Stimulated activated CD4-positive, alpha-beta T cell treated with anti-CD3 and anti-CD28 coated beads, Interleukin-2, amount 100 ng/mL, for 24 hours (primary cell): ENCODE data around the gene MAML3.

Source experiments
- DNase-seq, 2 donors: peaks; one replicate each; pipeline ENCODE4 v3.0.0-alpha.2; 2020

Gene MAML3

DNA sequence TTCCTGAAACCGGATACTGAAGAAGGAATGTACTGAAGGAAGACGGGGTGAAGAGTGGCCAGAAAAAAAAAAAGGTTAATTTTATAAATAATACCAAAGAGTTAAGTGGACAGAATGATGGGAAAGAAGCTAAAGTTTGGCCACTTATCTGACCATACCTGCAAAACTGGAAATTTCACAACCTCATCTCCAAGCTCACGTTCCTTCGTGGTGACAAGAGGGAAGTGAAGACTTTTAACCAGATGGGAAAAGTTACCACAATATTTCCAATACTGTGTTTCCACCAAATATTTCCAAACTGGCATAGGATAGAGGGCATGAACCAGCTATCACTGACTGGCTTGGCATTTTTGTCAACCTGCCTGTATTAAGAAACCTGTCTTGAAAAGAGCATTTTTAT is 56.4 kb downstream of the MAML3 start:
- no peak for DNase-seq

DNA sequence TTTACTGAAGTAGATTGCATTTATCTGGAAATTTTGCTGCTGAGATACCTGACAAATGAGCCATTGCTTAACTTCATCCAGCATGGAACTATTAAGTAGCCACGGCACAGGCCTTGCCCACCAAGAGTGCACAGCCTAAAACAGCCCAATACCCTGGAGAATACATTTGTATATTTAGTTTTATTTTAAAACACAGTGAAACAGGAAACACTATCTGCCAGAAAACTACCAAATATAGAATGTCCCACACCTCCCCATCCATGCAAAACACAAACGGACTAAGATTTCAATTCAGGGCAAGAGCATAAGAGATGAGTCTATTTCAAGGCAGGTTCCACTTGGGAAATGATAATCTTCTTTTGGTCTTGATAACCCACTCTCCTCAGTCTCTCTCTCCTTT is 57.1 kb downstream of the MAML3 start:
- DNase-seq = no peak

DNA sequence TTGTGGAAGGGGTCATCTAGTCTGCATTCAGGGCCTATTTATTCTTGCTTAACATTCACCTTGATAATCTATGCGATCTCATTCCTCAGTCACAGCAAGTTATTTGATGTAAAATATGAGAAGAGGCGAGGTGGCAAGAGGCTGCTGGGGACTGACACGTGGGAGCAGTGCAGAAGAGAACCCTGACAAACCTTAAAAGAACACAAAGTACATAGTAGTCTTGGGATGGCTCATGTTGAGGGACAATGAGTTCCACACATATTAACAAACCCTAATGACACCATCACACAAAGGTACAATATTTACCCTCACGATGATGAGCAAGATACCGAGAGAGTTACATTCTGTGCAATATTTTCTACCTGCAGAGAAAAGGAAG is 57.5 kb downstream of the MAML3 start:
- DNase-seq = no peak

DNA sequence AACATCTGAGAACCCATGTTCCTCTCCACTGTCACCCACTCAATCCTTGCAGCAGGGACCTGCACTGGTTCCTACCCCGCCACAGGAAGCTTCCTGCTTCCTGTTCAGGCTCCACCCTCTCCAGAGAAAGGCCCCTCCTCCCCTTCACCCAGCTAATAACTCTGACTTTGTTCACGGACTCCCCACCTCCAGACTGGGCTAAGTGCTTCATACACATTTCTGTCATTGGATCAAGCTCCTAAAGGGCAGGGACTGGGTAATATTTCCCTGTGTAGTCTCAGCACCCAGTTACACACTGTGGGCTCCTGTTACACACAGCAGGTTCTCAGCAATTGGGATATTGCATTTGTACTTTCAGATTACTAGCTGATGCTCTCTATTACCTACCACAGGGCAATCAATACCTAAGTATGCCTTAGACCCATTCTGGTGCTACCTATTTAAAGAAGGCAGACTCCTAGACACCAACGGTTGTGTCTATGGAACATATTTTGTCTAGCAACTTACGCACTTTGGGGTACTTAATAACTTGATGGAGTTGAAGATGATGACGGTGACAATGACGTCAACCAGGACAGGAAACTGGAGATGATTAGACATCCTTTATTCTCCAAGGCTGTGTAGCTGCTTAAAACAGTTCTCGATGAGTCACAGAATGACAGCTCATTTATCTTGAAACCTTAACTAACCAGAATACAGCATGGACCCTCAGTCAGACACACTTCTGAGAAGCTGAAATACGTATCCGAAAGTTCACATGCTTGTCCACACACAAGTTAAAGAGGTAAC is 58.1 kb downstream of the MAML3 start:
- DNase-seq = peak; percentile 59 to 65

DNA sequence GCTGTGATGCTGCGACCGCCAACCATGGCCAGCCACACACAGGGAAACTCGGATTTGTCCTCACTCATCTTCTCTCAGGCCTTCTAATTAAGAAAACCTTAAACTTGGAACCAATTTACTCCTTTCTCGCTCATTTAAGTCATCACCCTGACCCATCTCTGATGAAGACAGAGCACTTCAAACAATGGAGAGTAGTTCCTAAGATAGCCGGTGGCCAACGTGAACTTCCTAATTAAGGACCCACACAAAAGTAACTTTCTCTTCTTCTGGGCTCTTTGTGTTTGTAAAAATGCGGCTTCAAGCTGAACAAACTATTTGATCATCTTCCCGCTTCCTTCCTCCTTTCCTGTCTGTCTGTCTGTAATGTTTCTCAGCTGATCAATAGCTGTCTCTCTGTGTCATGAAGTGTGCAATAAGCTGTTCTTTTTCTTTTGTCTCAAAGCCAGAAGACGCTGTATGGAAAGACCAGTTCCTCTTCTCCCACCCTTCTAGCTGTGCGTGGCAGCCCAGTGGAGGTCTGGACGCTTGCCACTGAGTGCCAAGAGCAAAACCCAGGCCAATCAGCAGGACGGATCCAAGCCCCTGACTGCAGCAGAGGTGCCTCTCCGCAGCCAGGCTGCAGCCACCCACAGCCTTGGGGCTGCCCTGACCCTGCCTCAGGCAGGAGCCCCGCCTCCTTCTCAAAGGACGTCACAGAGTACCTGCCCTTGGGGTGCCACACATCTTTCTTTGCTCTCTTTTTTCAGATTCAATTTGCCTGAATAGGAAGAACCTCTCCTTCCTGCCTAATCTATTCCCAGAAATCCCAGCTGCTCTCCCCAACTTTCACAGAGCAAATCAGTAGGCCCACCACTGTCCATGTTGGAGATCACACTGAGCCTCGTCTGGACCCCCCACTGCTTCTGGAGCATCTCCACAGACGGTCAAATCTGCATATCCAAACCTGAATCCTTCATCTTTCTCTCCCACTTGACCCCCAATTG is 59.3 kb downstream of the MAML3 start:
- peak; percentile 48 to 69 for DNase-seq

DNA sequence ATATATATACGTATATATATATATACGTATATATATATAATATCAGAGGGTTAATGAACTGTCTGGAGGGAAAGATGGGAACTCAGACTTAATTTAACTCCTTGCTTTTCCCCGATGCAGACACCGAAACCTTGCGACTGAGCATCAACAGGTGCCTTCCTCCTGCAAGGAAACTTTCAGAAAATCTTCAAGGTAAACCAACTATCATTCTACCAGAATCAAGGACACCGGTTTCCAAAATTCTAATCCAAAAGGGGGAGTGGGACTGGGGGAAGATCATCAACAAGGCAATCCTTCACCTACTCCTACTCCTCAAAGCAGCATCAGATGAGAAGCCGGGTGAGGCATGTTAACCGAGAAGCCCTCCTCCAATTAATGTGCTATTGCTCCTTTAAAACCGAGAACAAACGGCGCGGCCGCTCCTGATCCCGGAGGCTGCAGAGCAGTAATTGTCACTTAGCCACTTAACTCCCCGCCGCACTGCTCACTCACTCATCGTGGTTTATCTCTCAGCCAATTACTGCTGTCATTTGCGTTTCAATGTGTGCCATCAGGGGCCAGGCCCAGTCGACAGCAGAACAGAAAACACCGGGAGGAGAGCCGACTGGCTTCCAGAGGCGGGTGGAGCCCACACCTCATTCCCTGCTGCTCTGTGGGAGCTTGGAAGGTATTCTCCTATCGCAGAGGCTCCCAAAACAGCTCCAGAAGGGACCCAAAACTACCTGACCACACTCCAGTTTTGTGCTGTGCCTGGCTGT is 61.7 kb downstream of the MAML3 start:
- no peak for DNase-seq

DNA sequence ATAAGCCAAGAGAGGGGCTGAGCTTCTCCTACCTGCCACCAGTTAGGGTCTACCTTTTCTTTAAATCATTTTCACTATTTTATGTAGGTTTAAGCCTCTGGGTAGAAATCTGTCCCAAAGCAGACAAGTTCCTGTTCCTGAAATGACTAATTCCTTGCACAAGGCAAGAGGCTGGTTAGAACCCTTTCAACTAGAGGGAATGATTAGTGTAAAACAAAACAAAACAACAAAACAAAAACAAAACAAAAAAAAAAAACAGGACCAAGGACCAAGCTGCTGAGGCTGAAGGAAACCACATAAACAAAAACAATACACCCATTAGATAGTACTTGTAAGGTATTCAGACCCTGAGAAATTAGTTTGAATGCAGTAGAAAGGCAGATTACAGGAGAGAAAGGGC is 62.7 kb downstream of the MAML3 start:
- no peak for DNase-seq

DNA sequence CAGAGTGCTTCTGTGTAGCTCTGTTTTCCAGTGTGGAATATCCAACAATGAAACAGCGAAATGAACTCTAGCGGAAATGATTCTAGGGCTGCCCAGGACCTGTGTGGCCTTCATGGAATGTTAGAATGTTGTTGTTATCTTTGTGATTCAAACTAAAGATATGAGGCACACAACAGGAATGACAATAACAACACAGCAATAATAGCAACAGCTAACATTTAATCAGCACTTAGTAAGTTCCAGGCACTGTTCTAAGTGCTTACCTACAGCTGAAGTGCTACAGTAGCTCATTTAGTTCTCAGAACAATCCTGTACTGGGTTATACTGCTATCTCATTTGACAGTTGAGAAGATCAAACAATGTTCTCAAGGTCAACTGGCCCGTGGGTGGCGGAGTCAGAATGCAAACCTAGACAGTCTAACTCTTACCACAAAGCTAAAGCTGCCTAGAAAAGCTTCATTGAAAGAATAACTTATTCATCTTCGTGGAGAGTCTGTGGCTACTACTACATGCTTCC is 63.7 kb downstream of the MAML3 start:
- no peak for DNase-seq

DNA sequence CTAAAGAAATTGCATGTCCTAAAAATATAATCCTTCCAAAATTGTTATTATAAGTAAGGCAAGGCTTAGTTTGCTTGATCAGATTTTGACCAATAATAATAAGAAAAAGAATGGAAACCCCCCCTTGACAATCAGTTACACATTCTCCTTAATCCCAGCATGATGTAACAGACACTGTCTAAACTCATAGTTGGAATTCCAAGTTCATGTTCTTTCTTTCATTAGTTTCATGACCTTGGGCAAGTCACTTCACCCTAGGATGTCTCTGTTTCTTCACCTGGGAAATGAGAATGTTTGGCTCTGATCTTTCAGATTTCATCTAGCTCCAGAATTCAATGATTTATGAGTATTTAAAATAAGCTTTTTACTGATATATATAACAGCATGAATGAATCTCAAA is 64.8 kb downstream of the MAML3 start:
- DNase-seq = no peak

DNA sequence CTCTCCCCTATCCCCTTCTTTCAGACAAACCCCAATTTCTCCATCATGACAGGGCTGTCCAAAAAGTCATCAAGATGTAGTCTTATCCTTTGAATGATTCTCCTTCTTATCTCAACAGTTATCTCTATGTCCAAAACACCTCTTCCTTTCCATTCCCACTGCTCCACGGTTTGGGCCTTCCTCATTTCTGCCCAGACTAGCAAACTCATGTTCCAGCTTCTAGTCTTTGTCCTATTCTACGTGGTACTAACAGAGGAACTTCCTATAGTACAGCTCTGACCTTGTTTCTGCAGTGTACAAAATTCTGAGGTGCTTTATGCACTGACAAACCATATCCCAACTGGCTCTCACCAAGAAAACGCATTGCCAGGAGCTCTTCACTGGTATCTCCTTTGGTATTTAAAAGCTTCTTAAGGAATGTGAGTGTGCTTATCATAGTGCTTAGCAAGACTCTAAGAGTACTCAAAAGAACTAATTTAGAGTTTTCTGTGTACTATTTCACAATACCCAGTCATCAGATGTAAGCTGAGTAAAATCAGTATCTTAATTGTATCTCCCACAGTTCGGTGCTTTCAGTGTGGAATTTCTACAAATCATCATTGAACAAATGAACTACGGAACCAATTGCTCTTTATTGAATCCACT is 65.5 kb downstream of the MAML3 start:
- no peak for DNase-seq

DNA sequence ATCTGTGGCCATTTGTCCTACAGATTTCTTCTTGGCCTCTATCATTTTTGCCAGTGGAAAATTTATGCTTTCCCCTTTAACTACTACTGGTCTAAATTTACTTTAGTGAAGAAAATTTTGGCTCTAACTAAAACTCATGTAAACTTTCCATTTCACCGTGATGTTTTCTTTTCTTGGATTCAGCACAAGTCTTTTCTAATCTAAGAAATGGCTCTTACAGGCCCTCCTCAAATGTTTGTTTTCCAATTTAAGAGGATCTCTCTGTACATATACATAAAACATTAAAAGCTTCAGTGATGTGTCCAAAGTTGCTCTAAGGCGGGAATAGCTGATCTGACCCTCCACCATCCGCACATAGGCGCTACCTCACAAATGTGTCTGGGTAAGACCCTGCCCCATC is 68.1 kb downstream of the MAML3 start:
- DNase-seq = no peak

DNA sequence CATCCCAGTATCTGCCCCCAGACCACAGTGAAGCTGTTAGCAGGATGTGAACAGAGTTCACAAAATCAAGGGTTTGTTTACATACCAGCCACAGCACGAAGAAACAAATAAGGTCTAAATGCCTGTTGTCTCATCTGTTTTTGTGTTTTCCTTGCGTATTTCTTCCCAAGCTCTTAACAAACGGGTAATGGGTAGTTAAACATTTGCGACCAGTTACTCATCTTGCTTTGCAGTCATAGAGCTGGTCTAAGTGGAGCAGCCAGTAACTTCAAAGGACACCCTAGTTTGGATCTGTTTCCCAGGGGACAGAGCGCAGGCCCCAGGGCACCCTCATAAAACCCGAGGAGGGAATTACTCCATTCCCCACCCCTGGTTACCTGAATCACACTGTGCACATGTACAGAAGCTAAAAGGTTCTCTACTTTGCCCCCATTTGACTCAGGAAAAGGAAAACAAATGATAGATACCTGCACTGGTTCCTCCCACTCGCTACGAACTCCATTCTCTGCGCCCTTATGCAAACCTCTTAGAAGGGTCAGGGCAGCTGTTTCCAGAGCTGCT is 68.8 kb downstream of the MAML3 start:
- DNase-seq = no peak

DNA sequence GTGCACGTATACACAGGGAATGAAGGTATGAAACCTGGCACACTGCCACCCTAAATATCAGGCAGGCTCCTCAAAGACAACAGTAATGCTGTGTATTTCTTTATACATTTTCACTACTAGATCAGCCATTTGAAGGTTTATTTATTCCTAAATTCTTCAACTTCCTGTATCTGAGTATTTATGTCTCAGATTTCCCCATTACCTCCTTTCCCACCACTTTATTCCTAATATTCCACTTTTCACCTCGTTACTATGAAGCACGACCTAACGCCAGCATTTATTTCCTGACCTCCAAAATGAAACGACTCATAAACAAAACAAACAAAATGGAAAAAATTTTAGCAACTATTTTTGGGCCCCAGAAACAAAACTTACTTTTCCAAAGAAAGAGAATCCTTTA is 69.6 kb downstream of the MAML3 start:
- DNase-seq = no peak

DNA sequence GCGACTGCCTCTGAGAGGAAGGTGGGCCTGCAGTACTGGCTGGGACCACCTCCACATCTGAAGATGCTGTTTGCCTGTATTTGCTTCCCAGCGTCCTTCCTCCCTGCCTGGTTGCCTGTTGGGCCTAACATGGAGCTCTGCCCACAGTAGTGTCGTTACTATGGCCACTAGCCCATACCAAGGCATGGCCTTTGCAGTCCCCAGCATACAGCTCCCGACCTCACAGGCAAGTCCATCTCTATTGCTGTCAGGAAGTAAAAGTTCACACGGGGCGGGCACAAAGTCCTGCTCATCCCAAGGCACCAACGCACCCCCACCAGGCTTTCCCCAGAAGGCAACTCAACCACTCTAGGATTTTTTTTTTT is 71.6 kb downstream of the MAML3 start:
- DNase-seq = no peak

DNA sequence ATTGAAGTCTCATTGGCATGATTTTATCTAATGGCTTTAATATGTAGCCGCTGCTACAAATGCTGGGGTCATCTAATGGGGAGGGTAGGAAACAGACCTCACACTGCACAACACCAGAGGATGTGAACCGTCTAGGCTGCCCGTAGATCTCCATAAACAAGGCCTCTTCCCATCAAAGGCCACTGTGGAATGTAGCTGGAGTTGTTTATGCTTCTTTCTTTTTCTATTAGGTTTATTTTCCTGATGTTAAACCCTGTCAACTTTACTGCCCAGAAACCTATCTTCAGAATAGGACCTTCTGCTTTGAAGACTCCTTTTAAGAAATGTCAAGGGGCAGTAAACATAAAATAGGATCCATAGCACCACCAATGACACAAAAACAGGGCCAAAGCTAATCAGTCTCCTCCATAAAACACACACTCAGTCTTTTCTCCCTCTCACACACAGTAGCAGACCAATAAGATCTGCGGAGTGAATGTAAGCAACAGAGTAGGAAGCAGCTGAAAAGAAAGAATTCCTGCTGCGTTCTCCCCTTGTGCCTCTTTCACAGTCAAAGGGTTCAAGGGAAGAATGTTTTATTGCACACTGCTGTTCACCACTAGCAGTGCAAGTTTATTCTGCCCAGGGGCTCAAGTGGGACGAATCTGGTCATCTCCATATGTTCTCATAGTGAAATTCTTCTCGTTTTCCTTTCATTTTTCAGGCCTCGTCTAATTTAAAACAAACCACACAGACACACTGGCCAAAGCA is 72.2 kb downstream of the MAML3 start:
- no peak for DNase-seq

DNA sequence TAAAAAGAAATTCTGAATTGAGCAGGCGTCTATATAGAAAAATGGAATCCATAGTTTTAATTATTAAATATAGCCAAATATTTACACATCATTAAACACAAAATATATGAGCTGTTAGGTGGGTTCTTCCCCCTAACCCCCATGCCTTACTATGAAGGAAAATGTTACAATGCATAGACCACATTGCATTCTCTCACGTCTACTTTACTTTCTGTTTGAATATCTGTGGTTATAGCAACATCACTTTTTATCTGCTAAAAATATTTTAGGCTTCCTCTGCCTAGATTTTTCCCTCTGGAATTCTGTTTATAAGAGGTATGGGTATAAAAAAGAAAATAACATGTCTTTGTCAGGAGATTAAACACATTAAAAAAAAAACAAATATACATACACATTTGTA is 73.1 kb downstream of the MAML3 start:
- no peak for DNase-seq

DNA sequence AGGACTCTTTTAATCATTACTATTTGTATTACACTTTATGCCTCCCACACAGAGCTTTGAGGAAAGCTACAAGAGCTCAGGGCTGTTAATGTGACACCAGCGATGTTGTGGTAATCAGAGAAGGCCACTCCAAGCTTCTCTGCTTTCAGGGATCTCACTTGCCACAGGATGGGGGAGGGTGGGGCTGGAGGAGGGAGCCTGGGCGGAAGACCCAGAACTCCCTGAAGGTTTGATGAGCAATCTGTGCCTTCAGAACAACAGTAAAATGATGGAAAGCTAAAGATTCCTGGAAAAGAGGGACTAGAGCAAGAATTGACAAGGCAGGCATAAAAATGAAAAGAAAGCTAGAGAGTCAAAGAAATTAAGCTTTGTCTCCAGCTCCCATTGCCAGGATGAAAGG is 75.6 kb downstream of the MAML3 start:
- no peak for DNase-seq

DNA sequence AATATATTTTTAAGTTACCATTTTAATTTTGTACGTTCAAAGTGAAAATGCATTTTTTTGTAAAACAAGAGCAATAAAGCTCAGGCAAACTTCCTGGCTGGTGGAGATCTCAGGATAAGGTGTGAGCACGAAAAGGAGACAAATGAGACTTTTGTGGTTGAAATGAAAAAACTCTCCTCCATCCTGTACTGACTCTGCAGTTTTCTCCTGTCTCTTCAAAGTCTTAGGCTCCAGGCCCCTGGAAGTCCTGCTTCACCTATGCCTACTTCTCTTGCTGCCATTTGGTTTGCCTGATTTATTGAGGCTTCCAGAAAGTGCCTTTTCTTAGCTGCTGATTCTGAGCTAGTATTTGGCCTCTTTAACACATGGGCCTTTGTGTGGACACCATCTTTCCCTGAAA is 77.7 kb downstream of the MAML3 start:
- no peak for DNase-seq

DNA sequence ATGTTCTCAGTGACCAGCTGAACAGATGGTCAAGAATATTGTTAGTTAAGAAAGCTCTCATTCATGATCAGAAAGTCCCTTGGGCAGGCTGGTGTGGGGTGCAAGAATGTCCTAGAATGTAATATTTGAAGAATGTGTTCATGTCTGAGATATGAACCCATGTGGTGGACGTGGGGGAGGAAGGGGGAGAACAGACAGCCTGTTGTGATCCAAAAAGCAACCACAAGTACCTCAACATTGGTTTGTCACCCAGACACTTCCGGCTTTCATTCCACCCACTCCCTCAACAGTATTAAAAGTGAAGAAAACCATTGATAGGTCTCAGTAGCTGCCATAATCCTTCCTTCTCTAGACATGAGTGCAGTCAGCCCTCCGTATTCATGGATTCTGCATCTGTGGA is 82.2 kb downstream of the MAML3 start:
- DNase-seq = peak; percentile 63 to 72

DNA sequence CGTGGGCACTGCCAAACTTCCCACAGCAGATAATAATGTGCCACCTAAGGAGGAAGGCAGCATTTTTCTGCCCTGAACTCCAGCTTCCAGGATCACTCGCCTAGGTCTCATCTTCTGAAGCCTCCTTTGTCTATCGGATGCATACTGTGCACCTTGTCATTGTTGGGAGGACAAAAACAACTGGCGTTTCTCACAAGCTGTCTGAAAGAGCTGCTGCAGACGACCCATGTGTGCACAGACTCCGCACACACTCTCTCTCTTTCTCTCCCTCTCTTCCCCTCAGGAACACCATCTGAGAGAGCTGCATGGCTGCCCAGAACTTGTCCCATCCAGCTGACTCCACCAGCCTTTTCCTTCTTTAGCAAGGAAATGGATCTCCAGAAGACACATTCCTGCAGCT is 83.0 kb downstream of the MAML3 start:
- DNase-seq = no peak

DNA sequence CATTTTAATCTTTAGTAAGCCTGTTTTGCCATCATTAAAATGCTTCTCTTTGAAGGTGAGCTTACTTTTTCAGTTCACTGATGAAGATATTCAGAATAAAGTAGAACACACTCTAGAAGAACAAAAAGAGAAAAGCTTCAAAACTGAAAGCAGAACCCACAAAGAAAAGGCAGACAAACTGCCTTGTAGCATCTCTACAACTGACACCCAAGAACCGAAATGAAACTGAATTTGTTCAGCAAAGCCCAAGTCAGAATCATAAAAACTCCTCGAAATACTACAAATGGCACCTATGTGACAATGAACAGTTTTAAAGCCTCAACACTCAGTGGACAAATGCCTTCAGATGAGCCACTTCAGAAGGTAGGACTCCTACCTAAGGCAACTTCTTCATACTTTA is 83.6 kb downstream of the MAML3 start:
- DNase-seq = no peak

DNA sequence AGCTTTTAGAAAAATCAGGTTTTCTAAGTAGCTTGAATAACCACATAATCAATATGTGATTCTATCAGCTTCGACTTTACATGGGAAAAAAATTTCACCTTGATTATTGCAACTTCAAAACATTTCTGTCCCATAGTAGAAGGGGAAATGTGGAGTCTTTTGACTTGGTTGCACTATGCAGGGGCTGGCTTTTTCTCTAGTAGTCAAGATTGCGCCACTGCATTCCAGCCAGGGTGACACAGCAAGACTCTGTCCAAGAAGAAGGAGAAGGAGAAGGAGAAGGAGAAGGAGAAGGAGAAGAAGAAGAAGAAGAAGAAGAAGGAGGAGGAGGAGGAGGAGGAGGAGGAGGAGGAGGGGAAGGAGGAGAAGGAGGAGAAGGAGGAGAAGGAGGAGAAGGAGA is 84.9 kb downstream of the MAML3 start:
- no peak for DNase-seq
